Ramos (cell line): ENCODE measurements around the gene STN1.

ENCODE experiments used
- in situ Hi-C: fragments of 300-500 bp; cut with MboI; formaldehyde crosslinking; loops from one replicate; pipeline ENCODE4 v1.14.3; 2022; ENCODE audit warnings: low sequenced_read_pairs; ENCODE audit not compliant: unreplicated experiment

The STN1 gene

GRCh38 chr10:103930449-103930848, 12.5 kb upstream of the STN1 start:
- in situ Hi-C loops, result no loop called here

- in situ Hi-C loops, result no loop called here
These were observed 11.5 kb upstream of the STN1 start for GRCh38 chr10:103929381-103929921.

GRCh38 chr10:103928784-103929183, 10.8 kb upstream of the STN1 start:
- in situ Hi-C loops, result no loop called here

GRCh38 chr10:103926722-103927319, 8.8 kb upstream of the STN1 start:
- in situ Hi-C loops, result no loop called here

GRCh38 chr10:103925591-103925990, 7.6 kb upstream of the STN1 start:
- in situ Hi-C loops, result no loop called here

- in situ Hi-C loops, result no loop called here
These were observed 5.5 kb upstream of the STN1 start for GRCh38 chr10:103923502-103923901.

GRCh38 chr10:103922659-103923058, 4.7 kb upstream of the STN1 start:
- in situ Hi-C loops, result no loop called here

GRCh38 chr10:103921750-103922195, 3.8 kb upstream of the STN1 start:
- in situ Hi-C loops, result no loop called here

- in situ Hi-C loops, result no loop called here
These were observed 3.3 kb upstream of the STN1 start for GRCh38 chr10:103921248-103921647.

GRCh38 chr10:103919648-103920025, 1.7 kb upstream of the STN1 start:
- in situ Hi-C loops, result no loop called here

GRCh38 chr10:103917302-103918052, 507 bp downstream of the STN1 start:
- in situ Hi-C loops, result no loop called here

GRCh38 chr10:103916876-103917275, 1.1 kb downstream of the STN1 start:
- in situ Hi-C loops, result no loop called here

- in situ Hi-C loops, result no loop called here
These were observed 1.7 kb downstream of the STN1 start for GRCh38 chr10:103916254-103916653.

- in situ Hi-C loops, result no loop called here
These were observed 2.2 kb downstream of the STN1 start for GRCh38 chr10:103915796-103916195.

GRCh38 chr10:103912759-103913158, 5.2 kb downstream of the STN1 start:
- in situ Hi-C loops, result no loop called here

GRCh38 chr10:103911021-103911459, 6.9 kb downstream of the STN1 start:
- in situ Hi-C loops, result no loop called here

GRCh38 chr10:103910442-103911012, 7.5 kb downstream of the STN1 start:
- in situ Hi-C loops, result no loop called here

GRCh38 chr10:103905441-103905840, 12.5 kb downstream of the STN1 start:
- in situ Hi-C loops, result no loop called here

- in situ Hi-C loops, result no loop called here
These were observed 16.7 kb downstream of the STN1 start for GRCh38 chr10:103901299-103901698.

GRCh38 chr10:103899312-103899711, 18.7 kb downstream of the STN1 start:
- in situ Hi-C loops, result no loop called here

GRCh38 chr10:103897241-103897774, 20.7 kb downstream of the STN1 start:
- in situ Hi-C loops, result no loop called here
